Fibroblast of lung (primary cell): ENCODE measurements around the gene EIF3F. TPM values are rescaled to one million over a fixed set of nuclear protein-coding genes. Genes with fewer than 3 reads are reported as not detected.

Source experiments
- DNase-seq, 2 donors: peaks; one replicate each; pipeline versions ENCODE4 v3.0.0 to v3.0.0-alpha.2; 2010; ENCODE audit warnings: low read depth in 2 of 2
- H2AFZ ChIP-seq: 2 replicates; pipeline ENCODE4 v1.5.1; 2012; ENCODE audit warnings: low read length, control low read depth, inconsistent platforms
- H3K27ac ChIP-seq: 2 replicates; pipeline ENCODE4 v1.5.1; 2011; ENCODE audit warnings: low read length, control low read depth; ENCODE audit not compliant: insufficient read depth
- H3K27me3 ChIP-seq: 2 replicates; pipeline ENCODE4 v1.5.1; 2011; ENCODE audit warnings: mild to moderate bottlenecking, low read length; ENCODE audit not compliant: control insufficient read depth, insufficient read depth
- H3K36me3 ChIP-seq: 2 replicates; pipeline ENCODE4 v1.5.1; 2011; ENCODE audit warnings: low read length; ENCODE audit not compliant: control insufficient read depth, insufficient read depth
- H3K4me1 ChIP-seq: 2 replicates; pipeline ENCODE4 v1.5.1; 2011; ENCODE audit warnings: low read length; ENCODE audit not compliant: control insufficient read depth, insufficient read depth; ENCODE audit errors: extremely low read depth
- H3K4me2 ChIP-seq: 2 replicates; pipeline ENCODE4 v1.5.1; 2011; ENCODE audit warnings: low read length, control low read depth; ENCODE audit not compliant: insufficient read depth; ENCODE audit errors: extremely low read depth
- H3K4me3 ChIP-seq, 4 experiments: fragments of 200-600 bp in 1 of 4; sonication (generic) in 1 of 4; replicated peaks in 1 of 4; 2 replicates each; pipeline ENCODE4 v1.5.1; 2011 to 2016; ENCODE audit warnings: low read length in 4 of 4, low read depth in 3 of 4, mild to moderate bottlenecking in 3 of 4, control low read depth in 2 of 4, inconsistent platforms in 1 of 4, mixed read lengths in 1 of 4; ENCODE audit not compliant: insufficient read depth in 1 of 4; ENCODE audit errors: control extremely low read depth in 1 of 4
- H3K79me2 ChIP-seq: 2 replicates; pipeline ENCODE4 v1.5.1; 2012; ENCODE audit warnings: mild to moderate bottlenecking, low read length, inconsistent platforms; ENCODE audit not compliant: control insufficient read depth, insufficient read depth
- H3K9ac ChIP-seq: 2 replicates; pipeline ENCODE4 v1.5.1; 2011; ENCODE audit warnings: mild to moderate bottlenecking, low read length, control low read depth; ENCODE audit not compliant: insufficient read depth
- H3K9me3 ChIP-seq: 2 replicates; pipeline ENCODE4 v1.5.1; 2012; ENCODE audit warnings: low read depth, low read length; ENCODE audit not compliant: control insufficient read depth, insufficient read depth
- H4K20me1 ChIP-seq: 2 replicates; pipeline ENCODE4 v1.5.1; 2011; ENCODE audit warnings: low read length; ENCODE audit not compliant: control insufficient read depth, insufficient read depth; ENCODE audit errors: extremely low read depth
- CTCF ChIP-seq, 2 donors: IDR thresholded peaks in 1 of 2; conservative IDR thresholded peaks in 1 of 2; 1 replicate in 1 of 2; 2 replicates in 1 of 2; pipeline ENCODE4 v1.5.1; 2011 to 2012; ENCODE audit warnings: low read length in 2 of 2, control low read depth in 1 of 2, inconsistent platforms in 1 of 2, low read depth in 1 of 2, mild to moderate bottlenecking in 1 of 2
- EZH2 ChIP-seq: IDR thresholded peaks from 2 replicates; pipeline ENCODE4 v1.5.1; 2012; ENCODE audit warnings: low read length, control low read depth, mild to moderate bottlenecking; ENCODE audit errors: missing control alignments
- polyA plus RNA-seq, 2 donors: library from polyadenylated mRNA; depleted of rRNA in 1 of 2; stranded (reverse) in 1 of 2; unstranded in 1 of 2; fragments of >200 nt; gene quantifications; 2 replicates each; pipeline ENCODE4 v1.2.1, GENCODE V29; 2011 to 2012; ENCODE audit warnings: missing spikeins in 1 of 2
- total RNA-seq: library from RNA; depleted of rRNA; stranded (reverse); fragments of >200 nt; gene quantifications from 2 replicates; pipeline ENCODE4 v1.2.1, GENCODE V29; 2014

EIF3F gene
- total and polyA plus RNA-seq, 2 donors (not counting 1 experiment from before 2014, with no cell fraction given), result 303 to 323 TPM

GRCh38 chr11:8022876-8023275, 35.7 kb downstream of the EIF3F start:
- no peaks in the 10 kb centered on the region for H3K79me2 ChIP-seq
- no peak overlapping the region for H3K9ac ChIP-seq
- H2AFZ ChIP-seq, result no peak overlapping the region
- H3K4me1 ChIP-seq, result peaks cover 9% of the 10 kb centered on the region
- no peaks in the 10 kb centered on the region for H3K27me3 ChIP-seq
- no peak overlapping the region for H3K4me2 ChIP-seq
- H3K9me3 ChIP-seq, result no peaks in the 10 kb centered on the region
- DNase-seq, result peak in 1 of 2 donors; percentile 65
- H4K20me1 ChIP-seq, result no peaks in the 10 kb centered on the region
- no peaks in the 10 kb centered on the region for H3K36me3 ChIP-seq
- TF ChIP-seq EZH2 (no peak), CTCF (conservative IDR thresholded peaks at IDR 0.05 in 1 of 2, IDR thresholded peaks at IDR 0.05 in 1 of 2; ENCODE audit: low read depth in 1 of 2, low read length in 2 of 2) (no peak)
- H3K27ac ChIP-seq, result no peak overlapping the region
- no peak overlapping the region for H3K4me3 ChIP-seq

GRCh38 chr11:8023831-8024555, 36.9 kb downstream of the EIF3F start:
- Histone ChIP-seq H3K27ac (no peak overlapping the region), H3K27me3 (no peaks in the 10 kb centered on the region), H3K4me2 (no peak overlapping the region), H3K4me1 (peaks cover 5% of the 10 kb centered on the region), H3K4me3 (no peak overlapping the region), H3K36me3 (no peaks in the 10 kb centered on the region), H3K9ac (no peak overlapping the region), H3K79me2 (no peaks in the 10 kb centered on the region), H2AFZ (no peak overlapping the region), H4K20me1 (no peaks in the 10 kb centered on the region), H3K9me3 (no peaks in the 10 kb centered on the region)
- DNase-seq, result peak; percentile 27 to 43
- no peak for TF ChIP-seq CTCF (conservative IDR thresholded peaks at IDR 0.05 in 1 of 2, IDR thresholded peaks at IDR 0.05 in 1 of 2; ENCODE audit: low read depth in 1 of 2, low read length in 2 of 2)
- TF ChIP-seq EZH2, result no peak

- Histone ChIP-seq H3K9me3 (no peaks in the 10 kb centered on the region), H3K9ac (no peak overlapping the region), H3K36me3 (no peaks in the 10 kb centered on the region), H3K4me3 (no peak overlapping the region), H3K79me2 (no peaks in the 10 kb centered on the region), H3K27me3 (no peaks in the 10 kb centered on the region), H3K27ac (no peak overlapping the region), H2AFZ (no peak overlapping the region), H3K4me1 (peaks cover 5% of the 10 kb centered on the region), H4K20me1 (no peaks in the 10 kb centered on the region), H3K4me2 (no peak overlapping the region)
- peak in 1 of 2 donors; percentile 72 for DNase-seq
- TF ChIP-seq EZH2, result no peak
- TF ChIP-seq CTCF (conservative IDR thresholded peaks at IDR 0.05 in 1 of 2, IDR thresholded peaks at IDR 0.05 in 1 of 2; ENCODE audit: low read depth in 1 of 2, low read length in 2 of 2), result no peak
Observed at GRCh38 chr11:8025123-8025522, 38.0 kb downstream of the EIF3F start.
